Progenitor cell of endocrine pancreas (in vitro differentiated cells): Measurements from ENCODE around the gene VSIR. TPM values are rescaled to one million over a fixed set of nuclear protein-coding genes. Genes with fewer than 3 reads are reported as not detected.

ENCODE experiments used
- DNase-seq: peaks from one replicate; pipeline ENCODE4 v3.0.0; 2021; ENCODE audit warnings: low spot score; ENCODE audit not compliant: unreplicated experiment
- H3K27ac Mint-ChIP-seq: 2 replicates; pipeline ENCODE4 v1.8.0; 2021; ENCODE audit warnings: mild to moderate bottlenecking, moderate library complexity, mixed read lengths
- H3K27me3 Mint-ChIP-seq: 2 replicates; pipeline ENCODE4 v1.8.0; 2021; ENCODE audit warnings: mixed read lengths
- H3K36me3 Mint-ChIP-seq: 2 replicates; pipeline ENCODE4 v1.8.0; 2022; ENCODE audit warnings: mixed read lengths; ENCODE audit not compliant: insufficient read depth
- H3K4me1 Mint-ChIP-seq: 2 replicates; pipeline ENCODE4 v1.8.0; 2021; ENCODE audit warnings: low read depth, mixed read lengths
- H3K4me3 Mint-ChIP-seq: 2 replicates; pipeline ENCODE4 v1.8.0; 2021; ENCODE audit warnings: low read depth, mild to moderate bottlenecking, moderate library complexity, mixed read lengths
- H3K9me3 Mint-ChIP-seq: 2 replicates; pipeline ENCODE4 v1.8.0; 2021; ENCODE audit warnings: low read depth, mixed read lengths
- CTCF ChIP-seq: fragments of 200-600 bp; sonication (generic); IDR thresholded peaks from one replicate; pipeline ENCODE4 v1.5.0; 2021; ENCODE audit warnings: antibody characterized with exemption, mild to moderate bottlenecking; ENCODE audit not compliant: unreplicated experiment
- total RNA-seq: library from RNA; stranded (reverse); gene quantifications from 2 replicates; pipeline ENCODE4 v1.2.1, GENCODE V29; 2021

Gene VSIR
- total RNA-seq, 1 donor from 2014 or later, result 2.6 TPM

GRCh38 chr10:71746344-71747037 lies 26.8 kb downstream of the VSIR start:
- Mint-ChIP-seq H3K27me3 (no peaks in the 10 kb centered on the region), H3K27ac (peak overlapping the region; percentile 86), H3K36me3 (no peaks in the 10 kb centered on the region), H3K9me3 (no peaks in the 10 kb centered on the region), H3K4me3 (no peak overlapping the region), H3K4me1 (peaks cover 19% of the 10 kb centered on the region)
- no peak for DNase-seq
- TF ChIP-seq CTCF, result peak; percentile 32

- Mint-ChIP-seq H3K27ac (no peak overlapping the region), H3K36me3 (no peaks in the 10 kb centered on the region), H3K4me1 (peaks cover 19% of the 10 kb centered on the region), H3K9me3 (no peaks in the 10 kb centered on the region), H3K4me3 (no peak overlapping the region), H3K27me3 (no peaks in the 10 kb centered on the region)
- DNase-seq, result no peak
- TF ChIP-seq CTCF, result no peak
These were observed 27.6 kb downstream of the VSIR start for GRCh38 chr10:71745664-71746250.

GRCh38 chr10:71744897-71745663 lies 28.2 kb downstream of the VSIR start:
- Mint-ChIP-seq H3K36me3 (no peaks in the 10 kb centered on the region), H3K9me3 (no peaks in the 10 kb centered on the region), H3K27ac (no peak overlapping the region), H3K27me3 (no peaks in the 10 kb centered on the region), H3K4me1 (peaks cover 19% of the 10 kb centered on the region), H3K4me3 (no peak overlapping the region)
- TF ChIP-seq CTCF, result no peak
- DNase-seq, result no peak

GRCh38 chr10:71743866-71744265 lies 29.5 kb downstream of the VSIR start:
- Mint-ChIP-seq H3K9me3 (no peaks in the 10 kb centered on the region), H3K4me3 (no peak overlapping the region), H3K27ac (no peak overlapping the region), H3K36me3 (no peaks in the 10 kb centered on the region), H3K4me1 (peaks cover 19% of the 10 kb centered on the region), H3K27me3 (no peaks in the 10 kb centered on the region)
- DNase-seq, result no peak
- no peak for TF ChIP-seq CTCF

- no peak overlapping the region for H3K27ac Mint-ChIP-seq
- H3K4me3 Mint-ChIP-seq, result no peak overlapping the region
- H3K36me3 Mint-ChIP-seq, result no peaks in the 10 kb centered on the region
- no peak for TF ChIP-seq CTCF
- H3K9me3 Mint-ChIP-seq, result no peaks in the 10 kb centered on the region
- peaks cover 17% of the 10 kb centered on the region for H3K4me1 Mint-ChIP-seq
- no peak for DNase-seq
- H3K27me3 Mint-ChIP-seq, result no peaks in the 10 kb centered on the region
These were observed 30.1 kb downstream of the VSIR start for GRCh38 chr10:71743089-71743838.
